Heart left ventricle (tissue), 13 donors: ENCODE measurements around the gene CFI.

Experiments
- CTCF ChIP-seq, 12 donors: fragments of 200-600 bp; sonication (generic) in 4 of 12; IDR thresholded peaks; one replicate each; pipeline versions ENCODE4 v1.5.0 to v1.8.0; 2018 to 2022; ENCODE audit warnings: antibody characterized with exemption in 12 of 12, mild to moderate bottlenecking in 5 of 12
- POLR2A ChIP-seq, 2 donors: fragments of 450-650 bp; IDR thresholded peaks; one replicate each; pipeline ENCODE4 v1.6.1; 2017; ENCODE audit warnings: antibody characterized with exemption in 2 of 2, mild to moderate bottlenecking in 2 of 2, moderate library complexity in 2 of 2
- donor health status: ischemic (EF 13 %, LVEDD 7.1; RV severe dilation, severe dysfunction).
- donor health status: DM: no; HTN: yes; CAD: no.
- donor health status: DM: no; HTN: no; CAD: no.
- donor health status: ischemic (EF 25% LVEDD 6.9; RV normal size, moderate dysfunction).
- donor health status: ischemic (EF 25% LVEDD 5.7; RV mildly dilated, moderate dysfunction).
- donor health status: ischemic (EF 35%, LVEDD 5.7; RV mildly dilated, moderate dysfunction).
- donor health status: nonischemic (EF 11% LVEDD 7.7; RV severe dilation, severe dysfunction).
- donor health status: DM: yes; HTN: yes; CAD: no.
- donor health status: PGD.
- donor health status: ischemic (EF 29% LVEDD 5.4; RV normal size, mild dysfunction).
- donor health status: nonischemic (EF 23%, LVEDD 6.1; RV moderate dilation, normal function).

GRCh38 chr4:109729117-109729717 lies 72.6 kb downstream of the CFI start:
- no peak for TF ChIP-seq CTCF (IDR thresholded peaks at IDR 0.05)
- no peak for TF ChIP-seq POLR2A (IDR thresholded peaks at IDR 0.05)
